HepG2 (cell line): ENCODE results near the gene MRPS17. TPM values are rescaled to one million over a fixed set of nuclear protein-coding genes. Genes with fewer than 3 reads are reported as not detected.

Experiments
- CREM ChIP-seq, 2 experiments: sonication (generic) in 1 of 2; formaldehyde crosslinking in 1 of 2; IDR thresholded peaks; 2 replicates each; pipeline versions ENCODE4 v1.4.0 to v1.6.1; 2016 to 2020; ENCODE audit warnings: antibody characterized with exemption in 1 of 2, mild to moderate bottlenecking in 1 of 2, missing genetic modification reagents in 1 of 2
- EEA1 ChIP-seq: sonication (generic); formaldehyde crosslinking; IDR thresholded peaks from 2 replicates; pipeline ENCODE4 v1.5.1; 2020; ENCODE audit warnings: mild to moderate bottlenecking, missing genetic modification reagents, borderline replicate concordance
- FLYWCH1 ChIP-seq: sonication (generic); formaldehyde crosslinking; IDR thresholded peaks from 2 replicates; pipeline ENCODE4 v1.8.1; 2023; ENCODE audit warnings: mild to moderate bottlenecking, missing genetic modification reagents
- FOSL2 ChIP-seq: sonication (generic); formaldehyde crosslinking; IDR thresholded peaks from 2 replicates; pipeline ENCODE4 v1.4.0; 2020; ENCODE audit warnings: missing genetic modification reagents
- HNRNPUL1 ChIP-seq: fragments of 200-400 bp; formaldehyde crosslinking; IDR thresholded peaks from 2 replicates; pipeline ENCODE4 v1.6.1; 2017; ENCODE audit warnings: low read depth, mild to moderate bottlenecking, low read length, moderate library complexity
- PCBP1 ChIP-seq: fragments of 200-400 bp; formaldehyde crosslinking; IDR thresholded peaks from 2 replicates; pipeline ENCODE4 v1.6.1; 2017; ENCODE audit warnings: mild to moderate bottlenecking, low read depth, low read length, borderline replicate concordance
- PLRG1 ChIP-seq: fragments of 450-650 bp; conservative IDR thresholded peaks from 2 replicates; pipeline ENCODE4 v1.6.1; 2016
- REST ChIP-seq, 2 experiments: IDR thresholded peaks; 2 replicates each; pipeline ENCODE4 v1.6.1; 2011 to 2012; ENCODE audit warnings: low read length in 2 of 2, borderline replicate concordance in 1 of 2, low read depth in 1 of 2, mild to moderate bottlenecking in 1 of 2, moderate library complexity in 1 of 2
- SALL1 ChIP-seq: sonication (generic); formaldehyde crosslinking; IDR thresholded peaks from 2 replicates; pipeline ENCODE4 v1.8.0; 2022; ENCODE audit warnings: mild to moderate bottlenecking, missing genetic modification reagents
- THRA ChIP-seq: sonication (generic); formaldehyde crosslinking; IDR thresholded peaks from 2 replicates; pipeline ENCODE4 v1.4.0; 2020; ENCODE audit warnings: missing genetic modification reagents, borderline replicate concordance
- ZKSCAN1 ChIP-seq: fragments of 150-350 bp; IDR thresholded peaks from 2 replicates; pipeline ENCODE4 v1.6.1; 2014; ENCODE audit warnings: low read length
- ZNF180 ChIP-seq: sonication (generic); formaldehyde crosslinking; IDR thresholded peaks from 2 replicates; pipeline ENCODE4 v1.4.0; 2020; ENCODE audit warnings: low read depth, missing genetic modification reagents, borderline replicate concordance
- ZNF234 ChIP-seq: sonication (generic); formaldehyde crosslinking; conservative IDR thresholded peaks from 2 replicates; pipeline ENCODE4 v1.5.1; 2020; ENCODE audit warnings: mild to moderate bottlenecking, missing genetic modification reagents
- ZNF430 ChIP-seq: sonication (generic); formaldehyde crosslinking; IDR thresholded peaks from 2 replicates; pipeline ENCODE4 v1.9.0; 2021; ENCODE audit warnings: mild to moderate bottlenecking, missing genetic modification reagents
- ZNF713 ChIP-seq: sonication (generic); formaldehyde crosslinking; IDR thresholded peaks from 2 replicates; pipeline ENCODE4 v1.4.0; 2020; ENCODE audit warnings: mild to moderate bottlenecking, missing genetic modification reagents
- ZNF746 ChIP-seq: sonication (generic); formaldehyde crosslinking; IDR thresholded peaks from 2 replicates; pipeline ENCODE4 v1.8.0; 2022; ENCODE audit warnings: mild to moderate bottlenecking, missing genetic modification reagents
- ZSCAN5A ChIP-seq: sonication (generic); formaldehyde crosslinking; IDR thresholded peaks from 2 replicates; pipeline ENCODE4 v1.8.0; 2022; ENCODE audit warnings: mild to moderate bottlenecking, missing genetic modification reagents, borderline replicate concordance
- polyA plus RNA-seq, 8 experiments: library from polyadenylated mRNA; depleted of rRNA in 3 of 8; stranded (reverse) in 7 of 8; unstranded in 1 of 8; fragments of >200 nt; fragmentation: Illumina TruSeq in 4 of 8; extraction: Trizol in 4 of 8; gene quantifications; 2 replicates each; pipeline versions ENCODE4 v1.2.1 to v1.2.3, GENCODE V29; 2011 to 2016; ENCODE audit warnings: low read depth in 4 of 8, missing spikeins in 1 of 8, mixed read lengths in 1 of 8; ENCODE audit not compliant: insufficient read depth in 1 of 8
- total RNA-seq, 5 experiments: library from RNA; depleted of rRNA; stranded (reverse); fragments of >200 nt; fragmentation: Illumina TruSeq; extraction: Trizol; gene quantifications; 2 replicates each; pipeline ENCODE4 v1.2.3, GENCODE V29; 2016; ENCODE audit warnings: low read depth in 1 of 5
- TF ChIP-seq, protein P1 (sequence below): IDR thresholded peaks from 2 replicates; pipeline ENCODE4 v1.6.1; 2016; ENCODE audit warnings: mild to moderate bottlenecking

Gene MRPS17
- total and polyA plus RNA-seq, 2 of the 13 experiments (the other 11 are each of a cell fraction or from before 2014, with no cell fraction given), result 14.9 to 31.3 TPM

DNA sequence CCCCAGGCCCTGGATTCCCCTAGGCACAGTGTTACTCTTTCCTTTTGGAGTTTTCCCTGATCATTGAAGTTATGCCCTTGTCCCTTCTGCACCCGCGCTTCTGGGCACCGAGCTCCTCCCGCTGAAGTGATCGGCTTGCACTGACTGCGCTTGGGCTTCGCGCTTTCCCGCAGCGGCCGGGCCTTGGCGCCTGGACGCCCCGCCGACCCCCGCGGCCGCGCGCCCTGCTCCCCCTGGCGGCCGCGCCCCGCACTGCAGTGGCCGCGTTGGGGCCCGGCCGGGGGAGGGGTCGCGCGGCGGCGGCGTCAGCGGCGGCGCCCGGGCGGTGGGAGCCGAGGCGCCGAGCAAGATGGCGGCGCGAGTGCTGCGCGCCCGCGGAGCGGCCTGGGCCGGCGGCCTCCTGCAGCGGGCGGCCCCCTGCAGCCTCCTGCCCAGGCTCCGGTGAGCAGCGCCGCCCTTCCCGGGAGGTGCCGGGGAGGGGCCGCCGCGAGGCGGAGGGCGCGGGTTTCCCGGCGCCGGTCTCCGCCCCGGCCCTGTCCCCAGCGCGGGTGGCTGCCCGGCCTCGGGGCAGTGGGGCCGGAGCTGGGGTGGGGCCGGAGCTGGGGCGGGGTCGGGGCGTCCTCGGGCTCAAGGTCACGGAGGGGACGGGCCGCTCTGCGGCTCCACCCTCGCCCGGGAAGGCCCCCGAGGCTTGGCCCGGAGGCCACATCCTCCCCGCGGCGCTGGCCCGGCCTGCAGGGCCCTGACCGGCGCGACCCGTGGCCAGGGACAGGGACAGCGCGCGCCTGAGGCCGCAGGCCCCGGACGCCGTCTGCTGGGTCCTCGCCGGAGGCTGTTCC, 12.8 kb downstream of the MRPS17 start, which contains the start of gene NIPSNAP2 (continued):
- TF ChIP-seq ZNF713 (CRISPR knock-in tag) (peak; percentile 78; the same call in 1 of the 2 replicates), REST (IDR thresholded peaks at IDR 0.05; ENCODE audit: borderline replicate concordance in 1 of 2, low read depth in 1 of 2, low read length in 2 of 2) (peak in 1 of 2 experiments; percentile 7; a peak in 1 of 4 replicates), ZNF430 (CRISPR knock-in tag) (peak; percentile 21), ZKSCAN1 (no peak), FLYWCH1 (CRISPR knock-in tag) (peak; percentile 32; the same call in 1 of the 2 replicates), PLRG1 (no peak), SALL1 (CRISPR knock-in tag) (peak; percentile 74), HNRNPUL1 (no peak), ZNF234 (no peak), THRA (peak; percentile 58; the same call in 1 of the 2 replicates), ZNF746 (CRISPR knock-in tag) (0 out of 2 replicates have a peak, but pooled peaks have one; percentile 33), PCBP1 (no peak), CREM (IDR thresholded peaks at IDR 0.05) (no peak), CREM (CRISPR knock-in tag; IDR thresholded peaks at IDR 0.05) (no peak), EEA1 (CRISPR knock-in tag) (0 out of 2 replicates have a peak, but pooled peaks have one; percentile 19), FOSL2 (CRISPR knock-in tag) (peak; percentile 37; the same call in 1 of the 2 replicates), ZNF180 (CRISPR knock-in tag) (no peak), ZSCAN5A (CRISPR knock-in tag) (peak; percentile 63; the same call in 1 of the 2 replicates)
- TF ChIP-seq, protein P1, sequence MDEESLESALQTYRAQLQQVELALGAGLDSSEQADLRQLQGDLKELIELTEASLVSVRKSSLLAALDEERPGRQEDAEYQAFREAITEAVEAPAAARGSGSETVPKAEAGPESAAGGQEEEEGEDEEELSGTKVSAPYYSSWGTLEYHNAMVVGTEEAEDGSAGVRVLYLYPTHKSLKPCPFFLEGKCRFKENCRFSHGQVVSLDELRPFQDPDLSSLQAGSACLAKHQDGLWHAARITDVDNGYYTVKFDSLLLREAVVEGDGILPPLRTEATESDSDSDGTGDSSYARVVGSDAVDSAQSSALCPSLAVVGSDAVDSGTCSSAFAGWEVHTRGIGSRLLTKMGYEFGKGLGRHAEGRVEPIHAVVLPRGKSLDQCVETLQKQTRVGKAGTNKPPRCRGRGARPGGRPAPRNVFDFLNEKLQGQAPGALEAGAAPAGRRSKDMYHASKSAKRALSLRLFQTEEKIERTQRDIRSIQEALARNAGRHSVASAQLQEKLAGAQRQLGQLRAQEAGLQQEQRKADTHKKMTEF (CRISPR knock-in tag), result no peak
